C1 segment of cervical spinal cord (tissue), 14 donors: ENCODE measurements around the gene PRKG1.
"Not testable (repeated sequence)": the region's sequence is repeated elsewhere in the genome, so short reads cannot be mapped to it uniquely, and the experiment has no call there.

Experiments used
- DNase-seq, 14 donors: peaks; one replicate each; lab custom pipeline; 2025; lab: John Stamatoyannopoulos, UW

The PRKG1 gene

GRCh38 chr10:51269821-51270220 is 195.5 kb downstream of the PRKG1 start:
- DNase-seq: no peak

- DNase-seq: no peak
Observed at GRCh38 chr10:51270936-51271530, 196.7 kb downstream of the PRKG1 start.

- DNase-seq: not testable (repeated sequence)
Observed at GRCh38 chr10:51272099-51272498, 197.8 kb downstream of the PRKG1 start.

GRCh38 chr10:51272555-51272954 is 198.3 kb downstream of the PRKG1 start:
- no peak for DNase-seq

GRCh38 chr10:51273574-51273973 is 199.3 kb downstream of the PRKG1 start:
- no peak for DNase-seq

- DNase-seq: not testable (repeated sequence)
Observed at GRCh38 chr10:51276097-51276496, 201.8 kb downstream of the PRKG1 start.

- DNase-seq: not testable (repeated sequence)
Observed at GRCh38 chr10:51281387-51281786, 207.1 kb downstream of the PRKG1 start.

GRCh38 chr10:51285601-51286000 is 211.3 kb downstream of the PRKG1 start:
- no peak for DNase-seq

- no peak for DNase-seq
Observed at GRCh38 chr10:51288511-51288910, 214.2 kb downstream of the PRKG1 start.

- no peak for DNase-seq
Observed at GRCh38 chr10:51289519-51289918, 215.2 kb downstream of the PRKG1 start.

GRCh38 chr10:51291961-51292360 is 217.7 kb downstream of the PRKG1 start:
- DNase-seq: no peak

- no peak for DNase-seq
Observed at GRCh38 chr10:51297438-51297837, 223.2 kb downstream of the PRKG1 start.

- no peak for DNase-seq
Observed at GRCh38 chr10:51300617-51301304, 226.5 kb downstream of the PRKG1 start.

- DNase-seq: peak in 1 of 14 donors; percentile 0
Observed at GRCh38 chr10:51301644-51302043, 227.4 kb downstream of the PRKG1 start.

GRCh38 chr10:51302316-51302715 is 228.0 kb downstream of the PRKG1 start:
- DNase-seq: no peak

GRCh38 chr10:51308116-51308515 is 233.8 kb downstream of the PRKG1 start:
- no peak for DNase-seq

- no peak for DNase-seq
Observed at GRCh38 chr10:51311228-51311627, 236.9 kb downstream of the PRKG1 start.

- DNase-seq: no peak
Observed at GRCh38 chr10:51312817-51313216, 238.5 kb downstream of the PRKG1 start.

- no peak for DNase-seq
Observed at GRCh38 chr10:51313251-51313650, 239.0 kb downstream of the PRKG1 start.

- DNase-seq: no peak
Observed at GRCh38 chr10:51313773-51314478, 239.6 kb downstream of the PRKG1 start.

GRCh38 chr10:51314481-51314880 is 240.2 kb downstream of the PRKG1 start:
- DNase-seq: no peak

- DNase-seq: no peak
Observed at GRCh38 chr10:51318399-51319172, 244.3 kb downstream of the PRKG1 start.
